ENCODE data around the gene VAV3. TPM values are rescaled to one million over a fixed set of nuclear protein-coding genes. Genes with fewer than 3 reads are reported as not detected.

VAV3 gene
- total RNA-seq: 1 to 10 TPM in 1 of 2 donors, under 1 TPM in 1; 1.00 to 1.0 TPM

GRCh38 chr1:107965110-107965991 is at the start of gene VAV3:
Gene VAV3 (minus strand): TSS chr1:107965180. CDS start chr1:107964869, 311 bp downstream.

Small RNAs within 50 kb of the gene (small RNA-seq; reads per million reads assigned to genes)
- gene MIR7852: 0 reads per million in 2 donors

Other genes with a start within 250 kb of the VAV3 start
- 10 to 100 TPM; 34.1 to 52.9 TPM for gene SLC25A24, start 235.2 kb upstream of the VAV3 start, total RNA-seq

Data from melanocyte of skin (primary cell).